Hepatocyte (in vitro differentiated cells): ENCODE data around the gene SHQ1. TPM values are rescaled to one million over a fixed set of nuclear protein-coding genes. Genes with fewer than 3 reads are reported as not detected.

Experiments used
- DNase-seq: peaks from one replicate; pipeline ENCODE4 v3.0.0-alpha.2; 2016; ENCODE audit warnings: low spot score
- H2AFZ ChIP-seq: fragments of 200-600 bp; sonication (generic); 2 replicates; pipeline ENCODE4 v1.6.0; 2016; ENCODE audit warnings: antibody characterized with exemption, mild to moderate bottlenecking
- H3K27ac ChIP-seq: fragments of 200-600 bp; sonication (generic); 2 replicates; pipeline ENCODE4 v1.5.1; 2016; ENCODE audit warnings: mild to moderate bottlenecking
- H3K27me3 ChIP-seq: fragments of 200-600 bp; sonication (generic); 2 replicates; pipeline ENCODE4 v1.6.1; 2016
- H3K36me3 ChIP-seq: fragments of 200-600 bp; sonication (generic); replicated peaks from 2 replicates; pipeline ENCODE4 v1.5.1; 2016; ENCODE audit warnings: low read depth; ENCODE audit not compliant: insufficient read depth
- H3K4me1 ChIP-seq: fragments of 200-600 bp; sonication (generic); 2 replicates; pipeline ENCODE4 v1.5.1; 2016; ENCODE audit warnings: mild to moderate bottlenecking, moderate library complexity; ENCODE audit not compliant: insufficient read depth
- H3K4me2 ChIP-seq: fragments of 200-600 bp; sonication (generic); 2 replicates; pipeline ENCODE4 v1.6.0; 2016
- H3K4me3 ChIP-seq: fragments of 200-600 bp; sonication (generic); 2 replicates; pipeline ENCODE4 v1.5.1; 2016; ENCODE audit warnings: mild to moderate bottlenecking
- H3K79me2 ChIP-seq: fragments of 200-600 bp; sonication (generic); 2 replicates; pipeline ENCODE4 v1.6.0; 2017; ENCODE audit warnings: mild to moderate bottlenecking
- H3K9me2 ChIP-seq: fragments of 200-600 bp; sonication (generic); replicated peaks from 2 replicates; pipeline ENCODE4 v1.6.0; 2017; ENCODE audit warnings: mild to moderate bottlenecking; ENCODE audit not compliant: insufficient read depth
- H3K9me3 ChIP-seq: fragments of 200-600 bp; sonication (generic); 2 replicates; pipeline ENCODE4 v1.5.1; 2016; ENCODE audit warnings: low read depth, mild to moderate bottlenecking
- H4K20me1 ChIP-seq: fragments of 200-600 bp; sonication (generic); 2 replicates; pipeline ENCODE4 v1.6.0; 2016; ENCODE audit warnings: mild to moderate bottlenecking; ENCODE audit not compliant: insufficient read depth, poor library complexity, severe bottlenecking
- EZH2 ChIP-seq: fragments of 200-600 bp; sonication (generic); IDR thresholded peaks from 2 replicates; pipeline ENCODE4 v1.6.1; 2016; ENCODE audit warnings: antibody characterized with exemption, mild to moderate bottlenecking, borderline replicate concordance
- EZH2phosphoT487 ChIP-seq: fragments of 200-600 bp; sonication (generic); IDR thresholded peaks from one replicate; pipeline ENCODE4 v1.6.1; 2018; ENCODE audit warnings: antibody characterized with exemption, mild to moderate bottlenecking, low read depth, moderate library complexity; ENCODE audit not compliant: unreplicated experiment, severe bottlenecking
- WGBS: methylation state at CpG from one replicate; pipeline ENCODE4 v1.1.6; 2016; ENCODE audit warnings: low lambda C conversion rate; ENCODE audit errors: missing lambda C conversion rate; 5-methylcytosine and 5-hydroxymethylcytosine counted together
- polyA plus RNA-seq: library from polyadenylated mRNA; unstranded; fragments of >200 nt; fragmentation: Nextera tagmentation; extraction: Ambion mirVana; gene quantifications from 2 replicates; pipeline ENCODE4 v1.2.1, GENCODE V29; 2016
- total RNA-seq: library from RNA; depleted of rRNA; stranded (reverse); fragments of >200 nt; gene quantifications from 2 replicates; pipeline ENCODE4 v1.2.3, GENCODE V29; 2014
- TF ChIP-seq, protein P1 (sequence below): fragments of 200-600 bp; sonication (generic); IDR thresholded peaks from 2 replicates; pipeline ENCODE4 v1.5.1; 2016; ENCODE audit warnings: antibody characterized with exemption, mild to moderate bottlenecking; ENCODE audit not compliant: poor library complexity

SHQ1 gene
- total and polyA plus RNA-seq, 2 experiments from 2014 or later: 11.1 to 16.8 TPM

DNA sequence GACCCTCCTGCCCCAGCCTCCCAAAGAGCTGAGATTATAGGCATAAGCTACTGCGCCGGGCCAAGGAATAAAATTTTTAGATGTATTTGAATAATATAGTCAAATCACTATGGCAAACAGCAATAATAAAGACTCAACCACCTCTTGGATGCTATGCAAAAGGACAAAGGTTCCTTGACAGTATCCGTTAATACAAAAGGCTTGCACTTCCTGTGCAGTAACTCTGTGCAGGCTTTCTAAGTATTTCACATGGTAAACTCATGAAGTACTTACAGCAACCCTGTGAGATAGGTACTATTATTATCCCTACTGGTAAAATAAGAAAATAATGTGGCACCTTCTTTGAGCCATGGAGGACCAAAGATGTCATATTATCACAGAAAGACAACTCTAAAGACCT lies 86.8 kb downstream of the SHQ1 start:
- Histone ChIP-seq H3K9me3 (no peaks in the 10 kb centered on the region), H3K27ac (no peak overlapping the region), H3K4me2 (no peak overlapping the region), H3K4me3 (no peak overlapping the region), H4K20me1 (no peaks in the 10 kb centered on the region), H3K4me1 (no peaks in the 10 kb centered on the region), H3K27me3 (no peaks in the 10 kb centered on the region), H3K36me3 (no peaks in the 10 kb centered on the region), H3K79me2 (no peaks in the 10 kb centered on the region), H2AFZ (no peak overlapping the region), H3K9me2 (no peaks in the 10 kb centered on the region)
- WGBS: 90% methylated on average over 3 of the region's 3 CpGs
- no peak for TF ChIP-seq EZH2
- TF ChIP-seq, protein P1, sequence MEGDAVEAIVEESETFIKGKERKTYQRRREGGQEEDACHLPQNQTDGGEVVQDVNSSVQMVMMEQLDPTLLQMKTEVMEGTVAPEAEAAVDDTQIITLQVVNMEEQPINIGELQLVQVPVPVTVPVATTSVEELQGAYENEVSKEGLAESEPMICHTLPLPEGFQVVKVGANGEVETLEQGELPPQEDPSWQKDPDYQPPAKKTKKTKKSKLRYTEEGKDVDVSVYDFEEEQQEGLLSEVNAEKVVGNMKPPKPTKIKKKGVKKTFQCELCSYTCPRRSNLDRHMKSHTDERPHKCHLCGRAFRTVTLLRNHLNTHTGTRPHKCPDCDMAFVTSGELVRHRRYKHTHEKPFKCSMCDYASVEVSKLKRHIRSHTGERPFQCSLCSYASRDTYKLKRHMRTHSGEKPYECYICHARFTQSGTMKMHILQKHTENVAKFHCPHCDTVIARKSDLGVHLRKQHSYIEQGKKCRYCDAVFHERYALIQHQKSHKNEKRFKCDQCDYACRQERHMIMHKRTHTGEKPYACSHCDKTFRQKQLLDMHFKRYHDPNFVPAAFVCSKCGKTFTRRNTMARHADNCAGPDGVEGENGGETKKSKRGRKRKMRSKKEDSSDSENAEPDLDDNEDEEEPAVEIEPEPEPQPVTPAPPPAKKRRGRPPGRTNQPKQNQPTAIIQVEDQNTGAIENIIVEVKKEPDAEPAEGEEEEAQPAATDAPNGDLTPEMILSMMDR: no peak
- TF ChIP-seq EZH2phosphoT487: no peak
- no peak for DNase-seq

DNA sequence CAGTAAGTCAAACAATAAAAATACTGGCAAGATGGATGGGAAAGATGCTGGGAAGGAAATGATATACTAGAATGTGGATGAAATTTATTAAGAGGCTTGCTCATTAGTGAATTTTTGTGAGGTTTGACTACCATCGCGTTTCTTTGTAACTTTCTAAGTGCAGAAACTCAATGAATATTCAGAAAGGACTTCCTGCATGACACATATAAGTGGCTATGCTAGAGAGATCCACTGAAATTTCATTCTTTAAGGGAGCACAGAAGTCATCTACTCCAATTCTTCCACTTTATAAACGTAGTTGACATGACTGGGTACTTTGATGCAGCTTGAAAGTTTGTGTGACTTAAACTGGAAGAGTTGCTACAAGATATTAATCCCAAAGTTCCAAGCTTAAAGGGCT lies 88.0 kb downstream of the SHQ1 start:
- Histone ChIP-seq H3K4me1 (no peaks in the 10 kb centered on the region), H2AFZ (no peak overlapping the region), H3K79me2 (no peaks in the 10 kb centered on the region), H3K27me3 (no peaks in the 10 kb centered on the region), H3K36me3 (no peaks in the 10 kb centered on the region), H3K27ac (no peak overlapping the region), H3K9me2 (no peaks in the 10 kb centered on the region), H3K4me2 (no peak overlapping the region), H4K20me1 (no peaks in the 10 kb centered on the region), H3K4me3 (no peak overlapping the region), H3K9me3 (no peaks in the 10 kb centered on the region)
- TF ChIP-seq EZH2phosphoT487: no peak
- TF ChIP-seq, protein P1: no peak
- no peak for TF ChIP-seq EZH2
- 83% methylated on average over 3 of the region's 3 CpGs for WGBS
- DNase-seq: no peak

DNA sequence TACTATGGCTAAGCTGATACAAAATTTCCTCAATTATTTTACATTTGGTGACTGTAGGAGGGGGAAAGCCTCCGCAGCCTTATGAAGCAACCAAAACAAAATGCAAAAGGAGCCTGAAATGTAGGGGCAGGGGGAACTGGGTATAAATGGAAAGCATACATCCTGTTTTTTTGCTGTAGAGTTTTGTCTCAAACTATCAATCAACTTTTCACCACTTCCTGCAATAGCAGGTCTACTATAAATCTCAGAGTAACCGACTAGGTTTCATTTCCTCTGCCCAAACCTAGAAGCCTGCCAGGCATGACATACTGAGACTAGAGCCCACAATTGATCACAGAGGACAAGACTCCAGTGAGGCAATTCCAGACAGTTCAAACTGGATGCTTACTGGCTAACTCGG lies 91.3 kb downstream of the SHQ1 start:
- Histone ChIP-seq H3K79me2 (no peaks in the 10 kb centered on the region), H3K4me3 (no peak overlapping the region), H2AFZ (no peak overlapping the region), H3K4me1 (no peaks in the 10 kb centered on the region), H3K27ac (no peak overlapping the region), H3K9me3 (no peaks in the 10 kb centered on the region), H3K4me2 (no peak overlapping the region), H3K27me3 (no peaks in the 10 kb centered on the region), H3K9me2 (no peaks in the 10 kb centered on the region), H4K20me1 (no peaks in the 10 kb centered on the region), H3K36me3 (no peaks in the 10 kb centered on the region)
- no peak for TF ChIP-seq EZH2
- TF ChIP-seq, protein P1: no peak
- TF ChIP-seq EZH2phosphoT487: no peak
- 88% methylated on average over 3 of the region's 3 CpGs for WGBS
- no peak for DNase-seq

DNA sequence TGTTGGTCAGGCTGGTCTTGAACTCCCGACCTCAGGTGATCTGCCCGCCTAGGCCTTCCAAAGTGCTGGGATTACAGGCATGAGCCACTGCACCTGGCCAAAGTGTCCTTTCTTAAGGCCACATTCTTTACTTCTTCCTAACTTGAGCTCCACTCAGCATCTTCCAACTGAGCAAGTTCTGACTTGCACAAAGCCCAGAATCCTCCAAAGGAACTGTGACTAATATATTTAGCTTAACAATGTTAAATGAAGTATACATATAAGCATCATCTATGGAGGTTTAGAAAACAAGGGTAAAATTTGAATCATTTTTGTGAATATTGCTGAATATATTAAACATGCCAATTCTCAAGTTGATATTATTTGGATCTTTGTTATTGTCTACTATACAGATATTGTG lies 93.7 kb downstream of the SHQ1 start:
- no peak overlapping the region for H3K27ac ChIP-seq
- H4K20me1 ChIP-seq: no peaks in the 10 kb centered on the region
- no peak overlapping the region for H3K4me3 ChIP-seq
- H3K27me3 ChIP-seq: no peaks in the 10 kb centered on the region
- H3K36me3 ChIP-seq: no peaks in the 10 kb centered on the region
- no peaks in the 10 kb centered on the region for H3K9me3 ChIP-seq
- H3K4me1 ChIP-seq: no peaks in the 10 kb centered on the region
- H3K4me2 ChIP-seq: no peak overlapping the region
- no peak overlapping the region for H2AFZ ChIP-seq
- no peak for DNase-seq
- no peaks in the 10 kb centered on the region for H3K79me2 ChIP-seq
- TF ChIP-seq EZH2 (no peak), EZH2phosphoT487 (no peak)
- TF ChIP-seq, protein P1: no peak
- WGBS: 100% methylated on average over 2 of the region's 2 CpGs
- H3K9me2 ChIP-seq: no peaks in the 10 kb centered on the region
